Inflammatory macrophage treated with lipopolysaccharide for 4 hours (primary cell): ENCODE measurements around the gene OR5A2.
"Not testable (repeated sequence)": the region's sequence is repeated elsewhere in the genome, so short reads cannot be mapped to it uniquely, and the experiment has no call there.

Experiments used
- DNase-seq: peaks from one replicate; pipeline ENCODE4 v3.0.0-alpha.2; 2020

Gene OR5A2, protein sequence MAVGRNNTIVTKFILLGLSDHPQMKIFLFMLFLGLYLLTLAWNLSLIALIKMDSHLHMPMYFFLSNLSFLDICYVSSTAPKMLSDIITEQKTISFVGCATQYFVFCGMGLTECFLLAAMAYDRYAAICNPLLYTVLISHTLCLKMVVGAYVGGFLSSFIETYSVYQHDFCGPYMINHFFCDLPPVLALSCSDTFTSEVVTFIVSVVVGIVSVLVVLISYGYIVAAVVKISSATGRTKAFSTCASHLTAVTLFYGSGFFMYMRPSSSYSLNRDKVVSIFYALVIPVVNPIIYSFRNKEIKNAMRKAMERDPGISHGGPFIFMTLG

GRCh38 chr11:59426361-59427067 is at the start of gene OR5A2:
OR5A2 (minus strand) TSS chr11:59426413; CDS start chr11:59422953, 3,460 bp downstream.
- no peak for DNase-seq

DNA sequence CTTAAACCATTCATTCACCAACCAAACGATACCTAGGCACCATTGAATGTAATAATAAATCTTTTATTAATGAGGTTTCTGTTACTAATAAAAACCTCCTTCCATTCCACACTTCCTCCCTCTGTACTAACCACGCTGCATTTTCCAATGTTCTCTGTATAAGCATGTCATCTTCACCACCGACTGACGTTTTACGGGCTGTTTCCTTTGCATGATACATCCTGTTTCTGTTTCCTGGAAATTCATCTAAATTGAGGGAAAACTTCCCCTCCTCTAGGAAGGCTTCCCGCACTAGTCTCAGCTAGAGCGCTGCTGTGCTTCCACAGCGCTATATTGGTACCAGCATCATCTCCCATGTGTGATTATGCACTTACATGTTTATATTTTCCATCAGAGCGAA is 49.0 kb upstream of the OR5A2 start:
- no peak for DNase-seq

GRCh38 chr11:59473015-59473414 is 46.8 kb upstream of the OR5A2 start, which contains the start of gene OR4D10:
OR4D10 (plus strand) TSS chr11:59473315; CDS start chr11:59477430, 4,115 bp downstream.
- DNase-seq = no peak

DNA sequence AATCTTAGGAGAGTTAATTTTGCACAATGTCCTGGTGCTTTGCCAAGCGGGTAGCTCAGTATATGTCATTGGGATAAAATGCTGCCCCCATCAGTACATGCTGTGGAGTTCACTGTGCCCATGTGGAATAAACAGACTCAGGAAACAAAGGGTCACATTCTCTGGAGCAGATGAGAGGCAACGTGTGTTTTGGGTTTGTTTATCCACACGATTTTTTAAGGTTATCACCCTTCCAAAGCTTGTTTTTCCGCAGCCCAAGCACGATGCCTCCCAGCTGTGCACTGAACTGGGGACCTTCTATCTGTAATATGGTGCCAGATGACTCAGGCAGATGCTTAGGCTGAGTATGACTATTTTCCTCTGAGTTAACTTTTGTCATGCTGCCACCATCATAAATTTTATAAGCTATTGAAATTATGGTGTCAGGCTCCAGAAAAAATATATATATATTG is 37.0 kb upstream of the OR5A2 start:
- no peak for DNase-seq

DNA sequence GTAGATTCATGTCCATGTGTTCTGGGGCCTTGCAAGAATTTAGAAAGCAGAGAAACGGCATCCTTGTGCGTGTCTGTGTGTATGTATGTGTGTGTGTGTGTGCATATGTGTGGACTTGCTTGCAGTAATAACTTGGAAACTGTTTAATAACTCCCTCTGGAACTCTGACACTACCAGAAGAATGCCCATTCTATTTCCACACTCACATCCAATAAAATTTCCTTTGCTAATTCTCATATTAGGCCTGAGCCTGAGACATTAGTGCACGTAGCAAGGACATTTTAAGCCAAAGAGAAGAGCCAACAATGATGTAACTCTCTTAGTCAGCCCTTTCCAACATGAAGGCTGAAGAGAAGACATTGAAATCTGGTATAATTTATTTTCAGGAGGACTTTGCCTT is 33.7 kb upstream of the OR5A2 start:
- DNase-seq = no peak

DNA sequence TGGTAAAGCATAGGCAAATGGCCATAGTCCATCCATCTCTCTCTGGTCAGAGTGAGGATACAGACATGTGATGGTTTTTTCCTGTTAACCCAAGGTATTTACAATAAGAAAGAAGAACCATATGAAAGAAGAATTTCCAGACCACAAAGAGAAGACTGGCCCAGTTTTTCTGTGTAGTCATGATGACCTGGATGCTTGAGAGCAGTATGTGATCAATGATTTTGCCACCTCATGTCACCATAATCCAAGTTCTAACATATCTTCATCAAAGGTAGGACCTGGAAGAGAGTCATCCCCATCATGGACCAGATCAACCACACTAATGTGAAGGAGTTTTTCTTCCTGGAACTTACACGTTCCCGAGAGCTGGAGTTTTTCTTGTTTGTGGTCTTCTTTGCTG is 30.4 kb upstream of the OR5A2 start, which contains the start of gene OR4D6:
OR4D6 (plus strand) TSS at position 301 of the 400 bp plus-strand sequence; CDS start at position 301, 0 bp downstream.
- no peak for DNase-seq

GRCh38 chr11:59448484-59448883 is 22.3 kb upstream of the OR5A2 start:
- DNase-seq = no peak

DNA sequence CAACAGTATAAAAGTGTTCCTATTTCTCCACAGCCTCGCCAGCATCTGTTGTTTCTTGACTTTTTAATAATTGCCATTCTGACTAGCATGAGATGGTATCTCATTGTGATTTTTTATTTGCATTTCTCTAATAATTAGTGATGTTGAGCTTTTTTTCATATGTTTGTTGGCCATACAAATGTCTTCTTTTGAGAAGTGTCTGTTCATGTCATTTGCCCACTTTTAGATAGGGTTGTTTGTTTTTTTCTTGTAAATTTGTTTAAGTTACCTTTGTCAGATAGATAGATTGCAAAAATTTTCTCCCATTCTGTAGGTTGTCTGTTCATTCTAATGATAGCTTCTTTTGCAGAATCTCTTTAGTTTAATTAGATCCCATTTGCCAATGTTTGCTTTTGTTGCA is 19.4 kb upstream of the OR5A2 start:
- not testable (repeated sequence) for DNase-seq

GRCh38 chr11:59437770-59438169 is 11.6 kb upstream of the OR5A2 start:
- no peak for DNase-seq

DNA sequence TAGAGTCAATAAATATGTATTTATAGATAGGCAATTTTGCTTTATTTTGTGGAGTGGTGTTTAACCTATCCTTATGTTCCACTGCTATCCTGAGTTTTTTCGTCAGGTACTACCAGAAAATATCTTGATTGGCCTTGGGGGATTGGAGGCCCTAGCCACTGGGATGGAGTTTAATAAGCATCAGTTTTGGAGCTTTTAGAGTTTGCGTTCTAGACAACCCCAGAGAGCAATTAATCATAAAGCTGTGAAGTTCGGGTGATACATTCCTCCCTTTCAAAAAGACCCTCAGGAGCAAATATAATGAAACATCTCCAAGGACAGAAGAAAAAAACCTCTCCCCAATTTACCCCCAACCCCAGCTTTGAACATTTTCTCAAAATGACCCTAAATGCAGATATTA is 10.0 kb upstream of the OR5A2 start, which contains the start of gene OR5A1:
OR5A1 (plus strand) TSS at position 301 of the 400 bp plus-strand sequence. CDS start 6,700 bp downstream, outside the sequence.
- DNase-seq = no peak

DNA sequence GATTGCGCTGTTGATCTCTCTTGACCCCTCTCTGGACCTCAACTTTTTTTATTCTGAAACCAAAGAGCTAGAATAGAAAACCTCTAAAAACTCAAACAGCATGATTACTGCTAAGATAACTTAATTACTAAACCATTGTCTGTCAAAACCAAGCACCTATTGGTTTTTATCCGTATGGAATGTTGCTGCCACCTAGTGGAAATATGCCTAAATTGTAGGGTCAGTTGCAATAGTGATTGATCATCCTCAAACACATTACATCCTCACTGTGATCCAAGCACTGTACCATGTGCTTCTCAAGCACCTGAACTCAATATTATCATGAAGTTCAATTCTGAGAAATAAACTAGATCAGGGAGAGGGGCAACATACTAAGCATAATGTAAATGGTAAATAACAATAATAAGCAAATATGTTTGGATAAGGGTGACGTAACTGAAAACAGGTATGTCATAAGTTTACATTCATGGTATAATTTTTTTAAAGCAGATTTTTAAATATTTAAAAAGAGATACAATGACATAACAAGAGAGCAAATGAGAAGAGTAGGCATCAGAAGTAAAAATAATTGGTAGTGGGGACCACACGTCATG is 3.8 kb upstream of the OR5A2 start:
- peak; percentile 77 for DNase-seq

DNA sequence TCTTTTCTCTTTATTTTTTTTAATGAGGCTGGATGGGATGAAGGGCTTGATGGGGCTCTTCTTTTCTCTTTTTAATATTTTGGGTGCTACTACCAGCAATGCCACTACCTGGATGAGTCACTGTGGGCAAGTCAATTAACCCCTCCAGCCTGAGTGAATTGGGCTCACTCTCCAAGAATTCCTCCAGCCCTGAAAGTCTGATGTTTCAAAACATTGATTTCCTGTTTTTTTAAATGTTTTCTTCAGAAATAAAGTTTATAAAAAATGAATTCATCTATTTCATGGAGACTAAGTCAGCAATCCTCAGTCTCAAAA is 812 bp upstream of the OR5A2 start:
- no peak for DNase-seq

- DNase-seq = no peak
Observed at GRCh38 chr11:59425131-59425530, 1.1 kb downstream of the OR5A2 start.

DNA sequence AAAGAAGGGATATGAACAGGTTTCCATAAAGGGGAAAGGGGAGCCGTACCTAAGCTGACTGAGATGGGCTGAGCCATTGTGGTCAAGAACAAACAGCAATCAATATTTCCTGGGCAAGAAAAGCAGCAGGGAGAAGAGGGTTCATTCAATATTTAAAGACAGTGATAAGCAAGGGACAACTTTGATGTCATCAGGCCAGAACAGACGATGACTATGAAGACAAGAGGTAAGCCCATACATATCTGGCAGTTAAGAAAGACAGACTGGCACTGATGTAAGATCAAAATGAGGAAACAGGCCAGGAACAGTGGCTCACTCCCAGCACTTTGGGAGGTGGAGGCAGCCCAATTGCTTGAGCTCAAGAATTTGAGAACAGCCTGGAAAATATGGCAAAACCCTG is 2.4 kb downstream of the OR5A2 start:
- peak; percentile 49 for DNase-seq

- DNase-seq = no peak
Observed at GRCh38 chr11:59418156-59418555, 8.1 kb downstream of the OR5A2 start.

DNA sequence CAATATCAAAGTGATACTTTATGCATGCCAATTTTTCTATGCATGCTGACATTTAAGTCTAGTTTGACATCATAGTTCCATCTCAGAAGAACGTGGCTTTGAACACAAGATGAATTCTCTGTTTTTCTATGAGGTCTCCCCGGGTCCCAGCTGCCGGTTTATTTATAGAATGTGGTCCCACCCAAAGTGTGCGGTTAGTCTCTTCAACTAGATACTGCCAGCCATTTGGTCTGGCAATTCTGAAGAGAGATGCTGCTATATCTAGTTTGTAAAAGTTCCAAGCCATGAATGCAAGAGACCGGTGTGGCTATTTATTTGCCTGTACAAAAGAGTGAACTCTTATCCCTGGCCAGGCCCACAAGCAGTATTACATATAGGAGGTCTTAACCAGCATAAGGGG is 9.2 kb downstream of the OR5A2 start:
- DNase-seq = no peak

DNA sequence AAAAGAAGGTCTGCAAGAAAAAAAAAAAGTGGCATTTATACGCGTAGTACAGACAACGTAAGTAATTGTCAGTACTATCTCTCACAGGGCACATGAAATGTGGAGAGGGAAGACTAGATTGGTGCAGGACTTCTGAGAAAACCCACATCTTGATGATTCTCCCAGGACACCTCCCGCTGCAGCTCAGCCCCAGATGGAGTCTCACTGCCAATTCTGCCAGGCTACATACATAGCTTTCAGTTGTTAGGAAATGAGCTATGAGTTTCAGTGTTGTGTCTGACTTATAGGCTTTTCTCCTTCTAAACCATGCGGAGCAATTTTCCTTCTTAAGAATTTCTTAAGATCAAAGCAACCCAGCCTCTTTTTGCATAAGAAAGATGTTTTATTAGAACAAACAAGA is 9.6 kb downstream of the OR5A2 start:
- no peak for DNase-seq

- peak; percentile 69 for DNase-seq
Observed at GRCh38 chr11:59415111-59415510, 11.1 kb downstream of the OR5A2 start.

GRCh38 chr11:59413646-59414045 is 12.6 kb downstream of the OR5A2 start:
- peak; percentile 53 for DNase-seq

DNA sequence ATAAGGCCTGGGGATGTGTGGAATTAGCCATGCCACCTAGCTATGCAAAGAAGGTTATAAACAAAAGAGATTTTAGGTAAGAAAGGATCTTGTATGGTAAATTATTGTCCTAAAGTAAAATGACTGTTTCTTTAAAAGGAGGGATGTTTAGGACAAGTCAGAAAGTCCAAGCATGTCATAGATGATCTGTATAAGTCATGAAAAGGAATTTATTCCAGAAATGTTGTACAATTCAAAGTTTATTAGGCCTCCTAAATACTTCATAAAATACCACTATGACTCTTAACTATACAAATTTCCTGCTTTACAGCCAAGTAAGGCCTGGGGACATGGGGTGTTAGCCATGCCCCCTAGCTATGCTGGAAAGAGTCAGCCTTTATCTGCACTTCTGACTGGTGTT is 22.7 kb downstream of the OR5A2 start:
- DNase-seq = no peak

GRCh38 chr11:59401262-59401552 is 25.0 kb downstream of the OR5A2 start:
- DNase-seq = no peak

GRCh38 chr11:59400461-59401261 is 25.6 kb downstream of the OR5A2 start:
- no peak for DNase-seq

GRCh38 chr11:59394186-59394585 is 32.0 kb downstream of the OR5A2 start:
- DNase-seq = no peak
